SK-N-DZ (cell line): ENCODE measurements around the gene MTCH1.
A peak's percentile ranks its signal among the peaks of the same experiment; 100 is the strongest.
"Not testable (repeated sequence)": the region's sequence is repeated elsewhere in the genome, so short reads cannot be mapped to it uniquely, and the experiment has no call there.

Source experiments
- DNase-seq: peaks from one replicate; pipeline ENCODE4 v3.0.0-alpha.2; 2015; ENCODE audit warnings: low spot score

Gene MTCH1

GRCh38 chr6:36954262-36954931 lies 31.6 kb downstream of the MTCH1 start, which contains the start of gene PI16:
PI16 (plus strand) TSS chr6:36954738; CDS start chr6:36954761, 23 bp downstream.
- no peak for DNase-seq

GRCh38 chr6:36953931-36954261 lies 32.1 kb downstream of the MTCH1 start:
- DNase-seq = no peak

GRCh38 chr6:36949636-36950035 lies 36.4 kb downstream of the MTCH1 start:
- DNase-seq = no peak

- DNase-seq = not testable (repeated sequence)
Measured at GRCh38 chr6:36949076-36949475, 36.9 kb downstream of the MTCH1 start.

- DNase-seq = no peak
Measured at GRCh38 chr6:36947570-36948351, 38.2 kb downstream of the MTCH1 start.

GRCh38 chr6:36946526-36946925 lies 39.5 kb downstream of the MTCH1 start:
- no peak for DNase-seq

- DNase-seq = no peak
Measured at GRCh38 chr6:36945301-36945700, 40.7 kb downstream of the MTCH1 start.

GRCh38 chr6:36944650-36945049 lies 41.3 kb downstream of the MTCH1 start:
- DNase-seq = no peak

GRCh38 chr6:36942329-36942728 lies 43.7 kb downstream of the MTCH1 start:
- DNase-seq = not testable (repeated sequence)

- not testable (repeated sequence) for DNase-seq
Measured at GRCh38 chr6:36941561-36941960, 44.4 kb downstream of the MTCH1 start.

- no peak for DNase-seq
Measured at GRCh38 chr6:36940027-36940426, 46.0 kb downstream of the MTCH1 start.

GRCh38 chr6:36939005-36939404 lies 47.0 kb downstream of the MTCH1 start:
- not testable (repeated sequence) for DNase-seq

GRCh38 chr6:36938536-36938935 lies 47.5 kb downstream of the MTCH1 start:
- DNase-seq = no peak

- DNase-seq = no peak
Measured at GRCh38 chr6:36937896-36938295, 48.1 kb downstream of the MTCH1 start.

GRCh38 chr6:36936824-36937223 lies 49.2 kb downstream of the MTCH1 start:
- no peak for DNase-seq

GRCh38 chr6:36934901-36935300 lies 51.1 kb downstream of the MTCH1 start:
- no peak for DNase-seq

- DNase-seq = no peak
Measured at GRCh38 chr6:36933519-36933918, 52.5 kb downstream of the MTCH1 start.

- DNase-seq = no peak
Measured at GRCh38 chr6:36933102-36933501, 52.9 kb downstream of the MTCH1 start.

- no peak for DNase-seq
Measured at GRCh38 chr6:36930483-36930882, 55.5 kb downstream of the MTCH1 start.

GRCh38 chr6:36929607-36930006 lies 56.4 kb downstream of the MTCH1 start:
- no peak for DNase-seq

- no peak for DNase-seq
Measured at GRCh38 chr6:36929152-36929551, 56.8 kb downstream of the MTCH1 start.

GRCh38 chr6:36928547-36928918 lies 57.5 kb downstream of the MTCH1 start:
- DNase-seq = peak; percentile 38
